ENCODE measurements around the gene BCAR1. TPM values are rescaled to one million over a fixed set of nuclear protein-coding genes. Genes with fewer than 3 reads are reported as not detected.

The BCAR1 gene
- total RNA-seq, 1 experiment from 2014 or later, result 58.6 TPM

- POLR2A ChIA-PET, result interaction anchor here (0.5 to 3.9 kb wide), 18 partner anchors 9 to 618 kb away, joined by 3 to 65 read pairs (median 3); partner anchors contain the start of gene MLKL
- H3K4me3 Mint-ChIP-seq (ENCODE audit: unreplicated experiment), result peak overlapping the region; percentile 10
- CTCF ChIA-PET, result interaction anchor here (0.5 to 3.8 kb wide), 10 partner anchors 13 to 1671 kb away, joined by 3 to 19 read pairs (median 4); no protein-coding TSS in a partner anchor
- intact Hi-C loops (cut with micrococcal nuclease), result loop anchor here (1.0 kb wide), 1 partner anchor 51 kb away; no protein-coding TSS in a partner anchor
- H3K36me3 Mint-ChIP-seq (ENCODE audit: insufficient read depth, unreplicated experiment), result peaks cover 10% of the 10 kb centered on the region
- BruUV-seq (replicated peaks), result no TSS peak
- no peak for TF ChIP-seq CTCF (IDR thresholded peaks at IDR 0.05; ENCODE audit: unreplicated experiment)
- H3K27ac Mint-ChIP-seq (ENCODE audit: low read depth, unreplicated experiment), result no peak overlapping the region
- H3K9me3 Mint-ChIP-seq (ENCODE audit: unreplicated experiment), result no peaks in the 10 kb centered on the region
- peak; percentile 88 for DNase-seq (ENCODE audit: unreplicated experiment)
- H3K27me3 Mint-ChIP-seq (ENCODE audit: insufficient read depth, unreplicated experiment), result no peaks in the 10 kb centered on the region
- H3K4me1 Mint-ChIP-seq (ENCODE audit: insufficient read depth, unreplicated experiment), result peaks cover 34% of the 10 kb centered on the region
Observed at GRCh38 chr16:75254359-75254837, 3.0 kb upstream of the BCAR1 start.

- intact Hi-C loops (cut with micrococcal nuclease), result no loop called here
- peaks cover 9% of the 10 kb centered on the region for H3K36me3 Mint-ChIP-seq (ENCODE audit: insufficient read depth, unreplicated experiment)
- POLR2A ChIA-PET, result interaction anchor here (0.8 to 4.4 kb wide), 6 partner anchors 13 to 124 kb away, joined by 3 to 65 read pairs (median 12); no protein-coding TSS in a partner anchor
- no peak for TF ChIP-seq CTCF (IDR thresholded peaks at IDR 0.05; ENCODE audit: unreplicated experiment)
- peaks cover 28% of the 10 kb centered on the region for H3K4me1 Mint-ChIP-seq (ENCODE audit: insufficient read depth, unreplicated experiment)
- CTCF ChIA-PET, result interaction anchor here (1.2 to 3.8 kb wide), 4 partner anchors 10 to 51 kb away, joined by 4 to 19 read pairs (median 8); no protein-coding TSS in a partner anchor
- no peaks in the 10 kb centered on the region for H3K9me3 Mint-ChIP-seq (ENCODE audit: unreplicated experiment)
- peak overlapping the region; percentile 35 for H3K27ac Mint-ChIP-seq (ENCODE audit: low read depth, unreplicated experiment)
- no peaks in the 10 kb centered on the region for H3K27me3 Mint-ChIP-seq (ENCODE audit: insufficient read depth, unreplicated experiment)
- no peak for DNase-seq (ENCODE audit: unreplicated experiment)
- no peak overlapping the region for H3K4me3 Mint-ChIP-seq (ENCODE audit: unreplicated experiment)
- BruUV-seq (replicated peaks), result no TSS peak
Observed at GRCh38 chr16:75252946-75253911, 1.8 kb upstream of the BCAR1 start.

GRCh38 chr16:75252049-75252864 lies 833 bp upstream of the BCAR1 start:
- no peak for DNase-seq (ENCODE audit: unreplicated experiment)
- Mint-ChIP-seq H3K4me1 (ENCODE audit: insufficient read depth, unreplicated experiment) (peaks cover 24% of the 10 kb centered on the region), H3K27ac (ENCODE audit: low read depth, unreplicated experiment) (peak overlapping the region; percentile 59), H3K27me3 (ENCODE audit: insufficient read depth, unreplicated experiment) (no peaks in the 10 kb centered on the region), H3K9me3 (ENCODE audit: unreplicated experiment) (no peaks in the 10 kb centered on the region), H3K36me3 (ENCODE audit: insufficient read depth, unreplicated experiment) (peaks cover 12% of the 10 kb centered on the region), H3K4me3 (ENCODE audit: unreplicated experiment) (peak overlapping the region; percentile 75)
- intact Hi-C loops (cut with micrococcal nuclease), result no loop called here
- BruUV-seq (replicated peaks), result no TSS peak
- TF ChIP-seq CTCF (IDR thresholded peaks at IDR 0.05; ENCODE audit: unreplicated experiment), result no peak
- POLR2A ChIA-PET, result interaction anchor here (1.6 to 4.4 kb wide), 7 partner anchors 14 to 133 kb away, joined by 6 to 106 read pairs (median 31); no protein-coding TSS in a partner anchor
- CTCF ChIA-PET, result interaction anchor here (0.5 to 3.8 kb wide), 9 partner anchors 9 to 668 kb away, joined by 3 to 19 read pairs (median 5); no protein-coding TSS in a partner anchor

Data from MCF 10A (cell line).